H1 (cell line): Measurements from ENCODE around the gene MORN2. TPM values are rescaled to one million over a fixed set of nuclear protein-coding genes. Genes with fewer than 3 reads are reported as not detected.

Experiments used
- CTCF ChIA-PET: fragments of 300-600 bp; sonication (Branson Sonifier 250); formaldehyde crosslinking; loops from one replicate; lab custom pipeline; 2021; ENCODE audit not compliant: partially characterized antibody; lab: Charles Lee
- POLR2A ChIA-PET: fragments of 300-600 bp; sonication (Branson Sonifier 250); formaldehyde crosslinking; loops from one replicate; lab custom pipeline; 2021; ENCODE audit warnings: inconsistent platforms; ENCODE audit not compliant: partially characterized antibody; lab: Charles Lee
- DNase-seq, 2 experiments: peaks; one replicate each; pipeline versions ENCODE4 v3.0.0 to v3.0.0-alpha.2; 2010 to 2022; ENCODE audit warnings: low spot score in 2 of 2, low read depth in 1 of 2, mixed read lengths in 1 of 2
- FAIRE-seq: peaks from 2 replicates; lab custom pipeline; 2011; peaks lifted over from hg19 to GRCh38; lab: Jason Lieb, UNC
- H2AFZ ChIP-seq: 2 replicates; pipeline ENCODE4 v1.8.1; 2012; ENCODE audit warnings: low read length, inconsistent platforms
- H2AK5ac ChIP-seq: 2 replicates; pipeline ENCODE4 v1.6.1; 2013; ENCODE audit warnings: low read depth, low read length
- H2BK120ac ChIP-seq: replicated peaks from 2 replicates; pipeline ENCODE3; 2013; ENCODE audit warnings: low read depth, low read length, inconsistent platforms
- H2BK12ac ChIP-seq: 2 replicates; pipeline ENCODE4 v1.6.1; 2013; ENCODE audit warnings: low read depth, low read length
- H2BK15ac ChIP-seq: 2 replicates; pipeline ENCODE4 v1.6.1; 2013; ENCODE audit warnings: low read length
- H2BK20ac ChIP-seq: 2 replicates; pipeline ENCODE4 v1.6.1; 2013; ENCODE audit warnings: low read length
- H2BK5ac ChIP-seq: 2 replicates; pipeline ENCODE4 v1.6.1; 2013; ENCODE audit warnings: low read depth, low read length
- H3K14ac ChIP-seq: 2 replicates; pipeline ENCODE4 v1.6.1; 2013; ENCODE audit warnings: inconsistent platforms; ENCODE audit not compliant: insufficient read length
- H3K18ac ChIP-seq: 2 replicates; pipeline ENCODE4 v1.6.1; 2013; ENCODE audit warnings: low read length; ENCODE audit errors: extremely low read depth
- H3K23ac ChIP-seq: 2 replicates; pipeline ENCODE4 v1.6.1; 2013; ENCODE audit warnings: inconsistent platforms; ENCODE audit not compliant: insufficient read length
- H3K23me2 ChIP-seq: 2 replicates; pipeline ENCODE4 v1.6.1; 2013; ENCODE audit warnings: low read depth, low read length
- H3K27ac ChIP-seq: 2 replicates; pipeline ENCODE4 v1.6.1; 2011; ENCODE audit warnings: low read depth, low read length, inconsistent platforms
- H3K27me3 ChIP-seq, 4 experiments: replicated peaks in 1 of 4; 1 replicate in 1 of 4; 2 replicates in 3 of 4; pipeline versions ENCODE4 v1.6.1 to v1.8.1; 2011 to 2013; ENCODE audit warnings: low read length in 3 of 4, mild to moderate bottlenecking in 3 of 4, inconsistent platforms in 2 of 4, mixed read lengths in 2 of 4, moderate library complexity in 1 of 4; ENCODE audit not compliant: control insufficient read depth in 3 of 4, insufficient read depth in 3 of 4; ENCODE audit errors: extremely low read depth in 1 of 4
- H3K36me3 ChIP-seq, 4 experiments: 2 replicates each; pipeline versions ENCODE4 v1.6.1 to v1.8.1; 2011 to 2013; ENCODE audit warnings: mild to moderate bottlenecking in 4 of 4, low read length in 3 of 4, moderate library complexity in 2 of 4, control low read depth in 1 of 4, inconsistent platforms in 1 of 4; ENCODE audit not compliant: insufficient read depth in 4 of 4, control insufficient read depth in 2 of 4
- H3K4ac ChIP-seq: replicated peaks from 2 replicates; pipeline ENCODE3; 2013; ENCODE audit warnings: low read length, low read depth, mixed read lengths, inconsistent platforms; ENCODE audit not compliant: insufficient read length
- H3K4me1 ChIP-seq, 4 experiments: replicated peaks in 1 of 4; 1 replicate in 1 of 4; 2 replicates in 3 of 4; pipeline versions ENCODE4 v1.6.1 to v1.8.1; 2011 to 2013; ENCODE audit warnings: low read length in 3 of 4, inconsistent platforms in 2 of 4, mixed read lengths in 1 of 4; ENCODE audit not compliant: insufficient read depth in 4 of 4, control insufficient read depth in 3 of 4
- H3K4me2 ChIP-seq, 2 experiments: 2 replicates each; pipeline versions ENCODE4 v1.6.1 to v1.8.1; 2011 to 2013; ENCODE audit warnings: low read depth in 2 of 2, low read length in 2 of 2, control low read depth in 1 of 2, inconsistent platforms in 1 of 2, mild to moderate bottlenecking in 1 of 2; ENCODE audit not compliant: insufficient read depth in 1 of 2
- H3K4me3 ChIP-seq, 4 experiments: fragments of 200-600, 300-600 bp in 1 of 4; sonication (generic), shearing (Covaris generic), sonication (Bioruptor Twin) in 1 of 4; 2 replicates each; pipeline versions ENCODE4 v1.5.1 to v1.8.1; 2011 to 2016; ENCODE audit warnings: low read length in 4 of 4, low read depth in 3 of 4, control low read depth in 2 of 4, inconsistent platforms in 2 of 4, mild to moderate bottlenecking in 2 of 4, mixed read lengths in 1 of 4, moderate library complexity in 1 of 4; ENCODE audit not compliant: insufficient read depth in 2 of 4; ENCODE audit errors: extremely low read depth in 1 of 4
- H3K56ac ChIP-seq: replicated peaks from 2 replicates; pipeline ENCODE3; 2013; ENCODE audit warnings: low read depth, mild to moderate bottlenecking, mixed read lengths, low read length, inconsistent platforms; ENCODE audit not compliant: insufficient read length
- H3K79me1 ChIP-seq: 2 replicates; pipeline ENCODE4 v1.6.1; 2013; ENCODE audit warnings: low read depth, low read length, control low read depth
- H3K79me2 ChIP-seq, 2 experiments: 2 replicates each; pipeline versions ENCODE4 v1.6.1 to v1.8.1; 2012 to 2013; ENCODE audit warnings: low read length in 2 of 2, mild to moderate bottlenecking in 2 of 2, inconsistent platforms in 1 of 2; ENCODE audit not compliant: insufficient read depth in 2 of 2, control insufficient read depth in 1 of 2
- H3K9ac ChIP-seq, 4 experiments: replicated peaks in 1 of 4; 1 replicate in 1 of 4; 2 replicates in 3 of 4; pipeline versions ENCODE4 v1.6.1 to v1.8.1; 2011 to 2013; ENCODE audit warnings: low read depth in 3 of 4, low read length in 3 of 4, control low read depth in 2 of 4, mild to moderate bottlenecking in 2 of 4, moderate library complexity in 2 of 4, inconsistent platforms in 1 of 4; ENCODE audit errors: extremely low read depth in 1 of 4
- H3K9me3 ChIP-seq, 2 experiments: 2 replicates each; pipeline versions ENCODE4 v1.6.1 to v1.8.1; 2012 to 2013; ENCODE audit warnings: mild to moderate bottlenecking in 2 of 2, moderate library complexity in 2 of 2, control low read depth in 1 of 2, inconsistent platforms in 1 of 2, low read depth in 1 of 2, low read length in 1 of 2, mixed read lengths in 1 of 2; ENCODE audit not compliant: insufficient read depth in 2 of 2
- H4K20me1 ChIP-seq, 2 experiments: replicated peaks in 1 of 2; 2 replicates each; pipeline versions ENCODE3 to v1.8.1; 2011 to 2013; ENCODE audit warnings: inconsistent platforms in 2 of 2, low read length in 2 of 2, mild to moderate bottlenecking in 1 of 2; ENCODE audit not compliant: insufficient read depth in 2 of 2, control insufficient read depth in 1 of 2
- H4K5ac ChIP-seq: 2 replicates; pipeline ENCODE4 v1.6.1; 2013; ENCODE audit warnings: low read length, low read depth, mixed read lengths, inconsistent platforms; ENCODE audit not compliant: insufficient read length
- H4K8ac ChIP-seq: 2 replicates; pipeline ENCODE4 v1.8.0; 2013; ENCODE audit warnings: mild to moderate bottlenecking, moderate library complexity, low read length, inconsistent platforms; ENCODE audit not compliant: insufficient read depth; ENCODE audit errors: extremely low read depth
- H4K91ac ChIP-seq: replicated peaks from 2 replicates; pipeline ENCODE3; 2013; ENCODE audit warnings: low read length, mixed read lengths, inconsistent platforms; ENCODE audit not compliant: insufficient read length
- ATF3 ChIP-seq: IDR thresholded peaks from 2 replicates; pipeline ENCODE4 v1.6.1; 2011; ENCODE audit warnings: low read depth, mild to moderate bottlenecking, low read length; ENCODE audit not compliant: insufficient read depth
- JUND ChIP-seq: IDR thresholded peaks from 2 replicates; pipeline ENCODE4 v1.6.1; 2011; ENCODE audit warnings: mild to moderate bottlenecking, improper control_type of control experiment, low read length
- SIRT6 ChIP-seq: IDR thresholded peaks from one replicate; pipeline ENCODE4 v1.7.1; 2012; ENCODE audit warnings: low read length, inconsistent platforms
- WGBS, 2 experiments: shearing (Covaris generic) in 1 of 2; methylation state at CpG; one replicate each; pipeline versions ENCODE4 v1.1.6 to v1.1.7; 2013 to 2015; ENCODE audit warnings: low lambda C conversion rate in 2 of 2, mixed read lengths in 2 of 2, inconsistent platforms in 1 of 2, low coverage in 1 of 2, missing lambda C conversion rate in 1 of 2; ENCODE audit not compliant: insufficient replicate concordance in 2 of 2, insufficient coverage in 1 of 2, insufficient read length in 1 of 2; ENCODE audit errors: extremely low coverage in 1 of 2, missing lambda C conversion rate in 1 of 2; 5-methylcytosine and 5-hydroxymethylcytosine counted together
- polyA plus RNA-seq, 7 experiments: library from polyadenylated mRNA; depleted of rRNA in 3 of 7; stranded (reverse) in 5 of 7; unstranded in 2 of 7; fragments of >200 nt in 5 of 7; fragments of 200-250 nt in 2 of 7; gene quantifications; 1 replicate in 5 of 7; 2 replicates in 1 of 7; 4 replicates in 1 of 7; pipeline versions ENCODE4 v1.2.1 to v1.2.3, GENCODE V29; 2011 to 2013; ENCODE audit warnings: missing spikeins in 2 of 7, mixed read lengths in 2 of 7
- total RNA-seq: library from RNA; stranded (reverse); fragmentation: NEBNext Ultra II Directional; extraction: Animal tissue kit (Norgen Biotek cat#: 25700); gene quantifications from 2 replicates; pipeline ENCODE4 v1.2.1, GENCODE V29; 2021

Gene MORN2
- total and polyA plus RNA-seq, 2 of the 8 experiments (the other 6 are each of a cell fraction or from before 2014, with no cell fraction given): 7.2 to 11.3 TPM

DNA sequence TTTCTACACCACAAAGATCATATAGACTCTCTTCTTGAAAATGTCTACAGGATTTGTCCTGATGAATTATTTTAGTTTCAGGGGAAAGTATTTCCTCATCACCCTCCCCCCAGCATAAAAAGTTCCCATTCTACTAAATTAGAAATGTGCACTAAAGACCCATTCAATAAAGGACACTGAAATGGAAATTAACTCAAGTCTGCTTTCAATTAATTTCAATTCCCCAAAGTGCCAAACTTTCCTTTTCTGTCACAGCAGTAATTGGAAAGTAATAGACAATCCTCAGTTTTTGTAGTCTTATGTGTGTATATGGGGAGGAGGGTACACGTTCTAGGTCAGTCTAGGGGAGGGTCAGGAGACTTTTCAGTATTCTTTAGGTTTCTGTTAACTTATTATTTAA, 35.4 kb downstream of the MORN2 start:
- TF ChIP-seq ATF3 (no peak), SIRT6 (no peak), JUND (no peak)
- CTCF ChIA-PET: no interaction called here
- no peak for FAIRE-seq
- Histone ChIP-seq H2AK5ac (no peak overlapping the region), H3K4me3 (no peak overlapping the region), H4K91ac (no peak overlapping the region), H2BK120ac (no peak overlapping the region), H3K27ac (no peak overlapping the region), H3K56ac (no peak overlapping the region), H4K5ac (no peak overlapping the region), H3K18ac (no peak overlapping the region), H2BK20ac (no peak overlapping the region), H2BK15ac (no peak overlapping the region), H4K8ac (no peak overlapping the region), H3K27me3 (no peaks in the 10 kb centered on the region), H3K36me3 (no peaks in the 10 kb centered on the region), H3K79me1 (no peaks in the 10 kb centered on the region), H2BK5ac (no peak overlapping the region), H3K79me2 (no peaks in the 10 kb centered on the region), H3K23ac (no peak overlapping the region), H3K4me2 (no peak overlapping the region), H3K9ac (no peak overlapping the region), H3K14ac (no peak overlapping the region), H3K4ac (no peak overlapping the region), H2BK12ac (no peak overlapping the region), H3K4me1 (no peaks in the 10 kb centered on the region), H3K23me2 (no peaks in the 10 kb centered on the region), H2AFZ (no peak overlapping the region), H3K9me3 (no peaks in the 10 kb centered on the region), H4K20me1 (no peaks in the 10 kb centered on the region)
- POLR2A ChIA-PET: no interaction called here
- 88% methylated on average over 1 of the region's 1 CpG; no CpG with 5 or more reads in 1 of the 2 experiments for whole genome bisulfite sequencing, 2 experiments
- DNase-seq: no peak
